ENCODE data around the gene CUBN. TPM values are rescaled to one million over a fixed set of nuclear protein-coding genes. Genes with fewer than 3 reads are reported as not detected.

Gene CUBN
- total RNA-seq, 2 donors from 2014 or later: 0.75 to 1.3 TPM

DNA sequence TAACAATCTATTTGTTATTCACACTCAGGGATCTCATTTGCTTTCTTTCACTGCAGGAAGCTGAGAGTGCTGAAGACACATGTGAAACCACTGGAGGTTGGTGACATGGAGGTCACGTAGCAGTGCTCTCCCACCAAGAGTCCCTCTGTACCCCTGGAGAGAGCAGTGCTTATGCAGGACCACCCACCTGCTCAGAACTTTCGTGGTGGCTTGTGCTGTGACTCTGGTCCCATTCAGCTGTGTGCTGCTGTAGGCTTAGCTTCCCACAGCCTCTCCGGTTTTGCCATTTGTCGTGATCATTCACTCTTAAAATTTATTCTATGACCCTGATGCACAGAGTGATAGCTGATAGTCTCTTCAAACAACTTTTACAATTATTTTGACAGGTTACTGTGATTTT lies 216.3 kb downstream of the CUBN start:
- Histone ChIP-seq H3K27ac (ENCODE audit: low read depth, low read length) (no peak overlapping the region), H3K36me3 (ENCODE audit: control insufficient read depth, insufficient read depth, low read length) (no peaks in the 10 kb centered on the region), H3K27me3 (ENCODE audit: control insufficient read depth, insufficient read depth, low read length, poor library complexity, severe bottlenecking) (no peaks in the 10 kb centered on the region), H3K4me1 (ENCODE audit: control insufficient read depth, insufficient read depth, low read length) (peaks cover 2% of the 10 kb centered on the region), H3K9me3 (ENCODE audit: control insufficient read depth, low read length) (peaks cover 4% of the 10 kb centered on the region), H3K4me3 (ENCODE audit: low read length) (no peak overlapping the region), H3K9ac (ENCODE audit: extremely low read depth, low read length, poor library complexity, severe bottlenecking) (no peak overlapping the region)
- no peaks in the 10 kb centered on the region for H3K27me3 Mint-ChIP-seq (ENCODE audit: insufficient read depth)
- TF ChIP-seq CTCF (conservative IDR thresholded peaks at IDR 0.05): no peak
- no peak overlapping the region for H3K4me3 Mint-ChIP-seq
- peaks cover 6% of the 10 kb centered on the region for H3K4me1 Mint-ChIP-seq
- WGBS, 2 experiments (ENCODE audit: insufficient coverage in 1 of 2, insufficient read length in 1 of 2): 89 to 90% methylated on average over 3 to 4 of the region's 4 CpGs
- no peak for DNase-seq
- no peak overlapping the region for H3K27ac Mint-ChIP-seq
- H3K9me3 Mint-ChIP-seq: no peaks in the 10 kb centered on the region
- no peaks in the 10 kb centered on the region for H3K36me3 Mint-ChIP-seq (ENCODE audit: low read depth)

- no peak for DNase-seq
- WGBS, 2 experiments (ENCODE audit: insufficient coverage in 1 of 2, insufficient read length in 1 of 2): 91 to 94% methylated on average over 2 to 4 of the region's 4 CpGs
- H3K27ac Mint-ChIP-seq: no peak overlapping the region
- H3K4me3 Mint-ChIP-seq: no peak overlapping the region
- no peak overlapping the region for H3K9ac ChIP-seq (ENCODE audit: extremely low read depth, low read length, poor library complexity, severe bottlenecking)
- no peaks in the 10 kb centered on the region for H3K27me3 Mint-ChIP-seq (ENCODE audit: insufficient read depth)
- no peaks in the 10 kb centered on the region for H3K27me3 ChIP-seq (ENCODE audit: control insufficient read depth, insufficient read depth, low read length, poor library complexity, severe bottlenecking)
- peaks cover 10% of the 10 kb centered on the region for H3K4me1 Mint-ChIP-seq
- no peaks in the 10 kb centered on the region for H3K36me3 Mint-ChIP-seq (ENCODE audit: low read depth)
- H3K4me1 ChIP-seq (ENCODE audit: control insufficient read depth, insufficient read depth, low read length): peaks cover 2% of the 10 kb centered on the region
- no peaks in the 10 kb centered on the region for H3K9me3 Mint-ChIP-seq
- TF ChIP-seq CTCF (conservative IDR thresholded peaks at IDR 0.05): no peak
- H3K27ac ChIP-seq (ENCODE audit: low read depth, low read length): no peak overlapping the region
- no peaks in the 10 kb centered on the region for H3K9me3 ChIP-seq (ENCODE audit: control insufficient read depth, low read length)
- no peaks in the 10 kb centered on the region for H3K36me3 ChIP-seq (ENCODE audit: control insufficient read depth, insufficient read depth, low read length)
- H3K4me3 ChIP-seq (ENCODE audit: low read length): no peak overlapping the region
Observed at GRCh38 chr10:16910793-16911164, 218.8 kb downstream of the CUBN start.

DNA sequence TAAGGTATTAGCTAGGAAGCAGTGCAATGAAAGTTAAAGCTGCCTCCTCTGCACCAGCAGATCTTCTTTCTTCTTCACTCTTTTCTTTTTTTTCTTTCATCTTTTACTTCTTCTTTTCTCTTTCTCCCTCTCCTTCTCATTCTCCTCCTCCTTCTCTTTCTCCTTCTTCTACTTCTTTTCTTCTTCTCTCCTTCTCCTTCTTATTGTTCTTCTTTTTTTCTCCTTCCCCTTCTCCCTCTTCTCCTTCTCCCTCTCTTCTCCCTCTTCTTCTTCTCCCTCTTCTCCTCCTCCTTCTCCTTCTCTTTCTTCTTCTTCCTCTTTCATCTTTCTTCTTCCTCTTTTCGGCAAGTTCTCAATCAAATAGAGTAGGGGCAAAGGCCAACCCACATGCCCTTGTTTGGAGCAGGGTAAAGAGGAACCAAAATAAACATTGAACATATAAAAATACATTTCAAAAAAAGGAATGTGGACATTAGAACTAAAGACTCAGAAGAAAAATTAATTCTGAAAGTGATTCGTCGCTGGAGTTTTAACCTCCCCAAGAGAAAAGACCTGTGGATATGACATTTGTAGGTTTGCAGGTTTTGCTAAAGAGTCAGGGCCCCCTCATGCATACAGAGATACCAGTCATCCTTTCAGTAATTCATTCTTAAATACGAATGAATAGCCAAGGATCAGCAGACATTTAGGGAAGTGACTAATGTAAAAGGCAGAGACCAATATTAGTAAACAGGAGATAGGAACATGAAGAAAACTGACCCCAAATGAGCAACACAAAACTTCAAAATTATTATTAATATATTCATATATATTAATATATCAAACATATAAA lies 219.4 kb downstream of the CUBN start:
- Histone ChIP-seq H3K9ac (ENCODE audit: extremely low read depth, low read length, poor library complexity, severe bottlenecking) (no peak overlapping the region), H3K27ac (ENCODE audit: low read depth, low read length) (no peak overlapping the region), H3K4me1 (ENCODE audit: control insufficient read depth, insufficient read depth, low read length) (peaks cover 2% of the 10 kb centered on the region), H3K36me3 (ENCODE audit: control insufficient read depth, insufficient read depth, low read length) (no peaks in the 10 kb centered on the region), H3K9me3 (ENCODE audit: control insufficient read depth, low read length) (no peaks in the 10 kb centered on the region), H3K4me3 (ENCODE audit: low read length) (no peak overlapping the region), H3K27me3 (ENCODE audit: control insufficient read depth, insufficient read depth, low read length, poor library complexity, severe bottlenecking) (no peaks in the 10 kb centered on the region)
- Mint-ChIP-seq H3K27me3 (ENCODE audit: insufficient read depth) (no peaks in the 10 kb centered on the region), H3K4me1 (peaks cover 10% of the 10 kb centered on the region), H3K9me3 (no peaks in the 10 kb centered on the region), H3K36me3 (ENCODE audit: low read depth) (no peaks in the 10 kb centered on the region), H3K4me3 (no peak overlapping the region), H3K27ac (no peak overlapping the region)
- WGBS, 2 experiments (ENCODE audit: insufficient coverage in 1 of 2, insufficient read length in 1 of 2): 90 to 91% methylated on average over 3 to 4 of the region's 4 CpGs
- no peak for TF ChIP-seq CTCF (conservative IDR thresholded peaks at IDR 0.05)
- DNase-seq: no peak

All from endodermal cell (in vitro differentiated cells).